Stimulated activated CD4-positive, alpha-beta T cell treated with anti-CD3 and anti-CD28 coated beads, Interleukin-4, amount 100 ng/mL, for 48 hours (primary cell): ENCODE measurements around the gene LMTK2.
"Not testable (repeated sequence)": the region's sequence is repeated elsewhere in the genome, so short reads cannot be mapped to it uniquely, and the experiment has no call there.

ENCODE experiments used
- DNase-seq, 2 donors: peaks; one replicate each; pipeline ENCODE4 v3.0.0-alpha.2; 2020; ENCODE audit warnings: low read depth in 2 of 2

Gene LMTK2

GRCh38 chr7:98217623-98218582, 111.2 kb downstream of the LMTK2 start:
- DNase-seq, result no peak

- DNase-seq, result not testable (repeated sequence)
Measured at GRCh38 chr7:98219382-98219781, 112.7 kb downstream of the LMTK2 start.

- DNase-seq, result no peak
Measured at GRCh38 chr7:98221611-98222532, 115.2 kb downstream of the LMTK2 start.

DNA sequence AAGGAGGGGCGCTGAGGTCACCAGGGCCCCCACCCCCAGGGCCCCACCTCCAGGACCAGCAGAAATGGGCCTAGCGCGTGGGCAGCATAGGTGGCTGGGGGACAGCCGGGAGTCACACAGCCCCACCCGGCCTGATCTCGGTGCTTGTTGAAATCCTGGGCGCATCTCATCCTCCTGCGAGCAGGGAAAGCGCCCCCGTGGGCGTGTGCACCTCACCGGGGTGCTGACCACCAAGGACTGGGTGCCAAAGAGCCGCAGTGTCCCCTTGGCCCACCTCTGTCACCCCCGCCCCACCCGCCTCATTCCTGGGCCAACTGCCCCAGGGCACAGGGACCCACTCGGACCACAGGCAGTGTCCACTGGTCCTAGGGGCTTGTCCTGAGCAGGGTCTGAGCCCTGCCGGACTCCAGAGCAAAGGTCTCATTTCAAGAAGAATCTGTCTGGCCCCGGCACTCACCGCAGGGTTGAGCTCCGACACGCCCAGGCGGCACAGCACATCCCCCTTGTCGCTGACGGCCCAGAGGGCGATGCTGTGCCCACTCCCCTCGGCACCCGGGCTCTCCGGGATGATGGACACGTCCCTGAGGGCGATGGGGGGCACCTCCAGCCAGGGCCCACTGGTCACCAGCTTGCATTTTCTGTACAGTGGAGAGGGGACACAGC, 116.0 kb downstream of the LMTK2 start:
- no peak for DNase-seq

- no peak for DNase-seq
Measured at GRCh38 chr7:98223351-98223897, 116.8 kb downstream of the LMTK2 start.

GRCh38 chr7:98223898-98224700, 117.4 kb downstream of the LMTK2 start:
- DNase-seq, result no peak

DNA sequence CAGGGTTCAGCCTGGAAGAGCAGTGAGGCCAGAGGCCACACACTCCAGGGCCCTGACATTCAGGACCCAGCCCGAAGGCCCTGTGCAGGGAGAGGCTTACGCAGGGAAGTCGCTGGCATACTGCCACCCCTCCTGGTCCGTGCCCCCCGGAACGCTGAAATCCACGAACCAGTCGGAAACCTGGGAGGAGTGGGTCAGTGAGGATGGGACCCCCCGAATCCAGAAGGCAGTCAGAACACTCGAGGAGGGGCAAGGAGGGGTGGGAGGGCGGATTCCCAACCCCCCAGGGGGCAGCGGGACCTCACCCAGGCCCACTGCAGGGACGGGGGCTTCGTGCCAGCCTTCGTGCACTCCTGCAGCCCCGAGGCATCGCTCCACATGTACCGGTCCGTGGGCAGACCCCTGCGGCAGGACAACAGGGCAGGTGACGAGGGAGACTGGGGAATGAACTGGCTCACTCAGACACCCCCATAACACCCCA, 118.1 kb downstream of the LMTK2 start:
- DNase-seq, result no peak

DNA sequence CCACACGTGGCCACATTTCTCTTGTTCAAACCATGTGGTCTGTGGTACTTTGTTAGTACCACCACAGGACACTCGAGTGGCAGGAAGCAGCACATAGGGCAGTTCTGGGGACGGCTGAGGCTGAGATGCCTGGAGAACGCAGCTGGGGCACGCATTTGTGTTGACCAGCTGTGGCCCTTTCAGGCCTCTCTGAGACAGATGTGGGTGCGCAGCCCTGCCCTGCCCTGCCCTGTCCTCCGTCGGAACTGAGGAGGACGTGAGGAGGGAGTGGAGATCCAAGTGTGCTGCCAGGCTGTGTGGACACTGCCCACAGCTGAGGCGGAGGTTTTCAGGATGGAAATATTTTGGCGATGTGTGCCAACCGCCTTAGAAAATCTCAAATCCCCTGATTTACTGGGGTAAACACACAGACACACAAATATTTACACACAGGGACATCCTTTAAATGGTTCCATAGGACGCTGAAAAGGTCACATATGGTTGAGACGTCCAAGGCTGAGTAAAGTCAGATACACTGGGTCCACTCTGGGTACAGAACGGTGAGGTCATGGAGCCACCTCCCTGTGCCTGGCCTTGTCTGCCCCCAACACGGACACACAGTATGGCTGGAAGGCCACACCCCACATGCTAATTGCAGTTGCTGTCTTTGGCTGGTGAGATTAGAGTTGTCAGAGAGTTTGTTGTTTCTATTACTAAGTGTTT, 119.4 kb downstream of the LMTK2 start:
- DNase-seq, result no peak

- DNase-seq, result no peak
Measured at GRCh38 chr7:98227939-98228338, 121.3 kb downstream of the LMTK2 start.

- DNase-seq, result no peak
Measured at GRCh38 chr7:98228801-98229200, 122.1 kb downstream of the LMTK2 start.

DNA sequence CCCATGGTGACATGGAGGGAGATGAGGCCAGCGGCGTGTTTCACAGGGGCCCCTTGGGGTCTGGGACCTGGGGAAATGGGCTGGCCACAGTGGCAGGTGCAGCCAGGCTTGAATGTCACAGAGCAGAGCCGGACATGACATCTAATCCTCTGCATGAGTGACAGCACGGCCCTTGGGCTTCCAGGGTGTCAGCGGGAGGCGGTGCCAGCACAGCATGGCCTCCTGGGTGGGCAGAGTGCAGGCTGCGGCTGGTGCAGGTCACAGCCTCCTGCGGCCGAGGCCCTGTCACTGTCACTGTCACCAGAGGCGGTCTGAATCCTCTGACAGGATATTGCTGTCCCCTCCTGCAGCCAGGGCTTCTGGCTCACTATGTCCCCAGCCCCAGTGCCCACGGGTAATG, 122.8 kb downstream of the LMTK2 start:
- no peak for DNase-seq

DNA sequence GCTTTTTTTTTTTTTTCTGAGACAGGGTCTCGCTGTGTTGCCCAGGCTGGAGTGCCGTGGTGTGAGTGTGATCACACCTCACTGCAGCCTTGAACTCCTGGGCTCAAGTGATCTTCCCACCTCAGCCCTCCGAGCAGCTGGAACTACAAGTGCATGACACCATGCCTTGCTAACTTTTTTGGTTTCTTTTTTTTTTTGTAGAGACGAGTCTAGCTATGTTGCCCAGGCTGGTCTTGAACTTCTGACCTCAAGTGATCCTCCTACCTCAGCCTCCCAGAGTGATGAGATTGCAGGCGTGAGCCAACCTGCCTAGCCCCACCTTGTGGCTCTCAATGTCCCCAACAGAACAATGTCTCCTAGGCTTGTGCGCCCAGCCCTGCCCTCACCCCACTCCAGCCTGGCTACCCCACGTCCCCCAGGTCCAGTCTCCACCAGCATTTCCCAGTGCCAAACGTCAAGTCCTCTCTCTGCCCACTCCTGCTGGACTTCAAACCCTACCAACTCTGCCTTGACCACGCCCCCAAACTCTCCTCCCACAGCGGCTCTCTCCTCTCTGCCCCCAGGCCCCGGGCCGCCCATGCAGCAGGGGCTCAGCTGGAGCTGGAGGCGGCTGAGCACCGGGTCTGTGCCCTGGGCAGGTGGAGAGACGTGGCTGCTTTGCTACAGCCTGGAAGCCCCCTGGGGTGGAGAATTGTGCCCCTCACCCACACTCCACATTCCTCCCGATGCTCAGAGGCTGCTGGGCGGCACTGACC, 123.5 kb downstream of the LMTK2 start:
- no peak for DNase-seq

DNA sequence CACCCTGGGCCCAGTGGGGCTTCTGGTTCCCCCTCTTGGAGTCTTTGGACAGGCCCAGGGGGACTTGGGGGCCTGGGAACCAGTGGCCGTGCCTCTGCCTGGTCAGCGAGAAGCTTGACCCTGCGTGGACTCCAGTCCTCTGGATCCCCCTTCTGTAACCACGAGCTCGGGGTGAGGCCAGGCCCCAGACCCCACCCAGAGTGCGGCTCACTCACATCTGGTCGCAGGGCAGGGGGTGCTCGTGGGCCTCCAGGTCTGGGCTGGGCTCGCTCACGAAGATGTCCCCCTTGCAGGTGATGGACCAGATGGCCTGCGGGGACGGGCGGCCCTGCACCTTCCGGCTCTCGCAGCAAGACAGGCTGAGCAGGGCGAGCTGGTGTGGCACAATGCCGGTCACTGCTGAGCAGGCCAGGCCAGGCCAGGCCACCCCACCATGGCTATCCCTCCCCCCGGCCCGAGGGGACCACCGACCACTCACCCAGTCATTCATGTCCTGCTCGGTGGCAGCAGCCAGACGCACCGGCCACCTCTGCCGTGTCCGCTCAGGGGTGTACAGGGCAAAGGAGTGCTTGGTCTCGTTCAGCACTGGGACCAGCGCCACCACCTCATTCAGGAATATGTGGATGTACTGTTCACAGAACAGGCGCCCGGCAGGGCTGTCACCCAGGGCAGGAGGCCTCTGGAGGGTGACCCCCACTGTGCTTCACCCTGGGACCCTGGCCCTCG, 124.2 kb downstream of the LMTK2 start:
- no peak for DNase-seq

DNA sequence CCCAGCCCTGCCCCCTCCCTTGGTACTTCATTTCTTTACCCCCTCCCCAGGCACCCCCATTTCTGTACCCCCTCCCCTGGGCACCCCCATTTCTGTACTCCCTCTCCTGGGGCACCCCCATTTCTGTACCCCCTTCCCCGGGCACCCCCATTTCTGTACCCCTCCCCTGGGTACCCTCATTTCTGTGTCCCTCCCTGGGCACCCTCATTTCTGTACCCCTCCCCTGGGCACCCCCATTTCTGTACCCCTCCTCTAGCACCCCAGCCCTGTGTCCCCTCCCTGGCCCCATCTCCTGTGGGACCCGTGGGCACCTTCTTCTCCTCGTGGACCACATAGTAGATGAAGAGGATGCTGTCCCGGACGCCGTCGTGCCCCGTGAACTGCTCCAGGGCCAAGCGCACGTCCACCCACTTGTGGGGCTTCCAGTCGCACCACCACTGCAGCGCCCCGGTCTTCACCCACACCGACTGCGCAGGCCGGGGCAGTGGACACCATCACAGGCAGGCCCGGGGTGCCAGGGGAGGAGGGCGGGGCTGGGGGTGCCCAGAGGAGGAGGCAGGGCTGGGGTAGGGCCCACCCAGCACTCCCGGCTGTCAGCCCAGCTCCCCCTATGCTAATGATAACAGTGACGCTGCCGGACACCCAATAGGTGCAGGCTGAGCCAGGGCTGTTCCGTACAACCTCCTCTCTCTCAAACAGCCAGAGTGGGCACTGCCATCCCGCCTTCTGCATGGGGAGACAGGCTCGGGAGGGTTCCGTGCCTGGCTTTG, 125.0 kb downstream of the LMTK2 start:
- DNase-seq, result no peak

GRCh38 chr7:98232263-98232585, 125.6 kb downstream of the LMTK2 start:
- no peak for DNase-seq

DNA sequence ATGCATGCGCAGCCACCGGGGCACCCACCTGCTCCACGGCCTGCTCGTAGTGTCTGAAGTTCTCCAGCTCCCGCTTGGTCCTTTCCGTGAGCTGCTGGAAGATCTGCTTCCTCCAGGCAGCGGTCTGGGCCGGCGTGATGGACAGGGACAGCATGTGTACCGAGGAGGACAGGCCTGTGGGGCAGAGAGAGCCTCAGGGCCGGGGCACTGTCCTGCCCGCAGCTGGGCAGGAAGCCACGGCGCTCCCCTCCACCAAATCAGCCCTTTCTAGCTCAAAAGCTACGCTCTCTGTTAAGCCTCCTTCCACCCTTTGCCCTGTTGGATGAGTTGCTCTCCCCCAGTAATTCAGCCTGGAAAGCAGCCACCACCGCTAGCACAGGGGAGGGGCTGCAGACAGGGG, 126.1 kb downstream of the LMTK2 start:
- DNase-seq, result no peak

DNA sequence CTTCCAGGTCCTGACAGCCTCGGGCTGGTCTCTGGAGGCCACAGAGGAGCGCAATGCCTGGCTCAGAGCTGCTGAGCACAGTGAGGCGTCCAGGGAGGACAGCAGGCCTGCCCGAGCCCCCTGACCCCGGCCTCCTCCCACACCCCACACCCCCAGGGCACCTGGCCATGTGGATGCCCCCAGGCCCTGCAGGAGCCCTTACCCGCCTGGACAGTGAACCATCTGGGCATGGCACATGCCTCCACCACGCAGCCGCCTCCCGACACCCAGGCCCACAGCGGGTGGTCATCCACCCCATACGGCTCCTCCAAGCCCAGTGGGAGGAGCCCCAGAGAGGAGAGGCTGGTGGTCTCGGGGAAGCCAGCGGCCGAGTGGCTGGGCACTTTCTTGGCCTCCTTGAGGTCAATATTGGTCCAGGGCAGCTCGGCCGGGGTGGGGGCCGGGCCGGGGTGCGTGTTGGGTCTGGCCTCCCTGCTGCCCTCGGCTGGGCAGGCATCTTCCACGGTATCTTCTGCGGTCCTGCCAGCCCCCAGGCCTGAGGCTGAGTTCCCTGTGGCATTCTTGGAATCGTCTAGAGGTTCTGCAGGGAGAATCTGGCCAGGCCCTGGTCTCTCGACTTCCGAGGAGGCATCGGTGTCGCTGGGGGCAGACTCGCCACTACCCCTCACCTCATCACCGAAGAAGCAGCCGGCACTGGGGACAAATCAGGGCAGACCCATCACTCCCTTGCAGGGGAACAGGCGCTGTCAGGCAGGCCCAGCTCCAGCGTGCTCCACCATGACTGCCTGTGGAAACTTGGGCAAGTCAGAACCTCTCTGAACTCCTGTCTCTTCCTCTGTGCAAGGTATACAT, 126.8 kb downstream of the LMTK2 start:
- DNase-seq, result no peak
